Kidney (tissue), 14 donors: ENCODE data around the gene CXCL13. TPM values are rescaled to one million over a fixed set of nuclear protein-coding genes. Genes with fewer than 3 reads are reported as not detected.
A peak's percentile ranks its signal among the peaks of the same experiment; 100 is the strongest.

Experiments used
- DNase-seq, 5 donors: peaks; one replicate each; pipeline ENCODE4 v3.0.0-alpha.2; 2013 to 2020
- FAIRE-seq: peaks from 2 replicates; lab custom pipeline; 2012; peaks lifted over from hg19 to GRCh38; lab: Jason Lieb, UNC
- H3K27ac ChIP-seq, 2 donors: one replicate each; pipeline ENCODE4 v1.7.0; 2013; ENCODE audit warnings: low read depth in 2 of 2, low read length in 2 of 2, inconsistent platforms in 1 of 2
- H3K27me3 ChIP-seq: one replicate; pipeline ENCODE4 v1.7.1; 2013; ENCODE audit warnings: low read length, inconsistent platforms; ENCODE audit not compliant: control insufficient read depth, insufficient read depth
- H3K36me3 ChIP-seq, 3 donors: one replicate each; pipeline versions ENCODE4 v1.7.0 to v1.7.1; 2013; ENCODE audit warnings: low read length in 3 of 3, control low read depth in 1 of 3, inconsistent platforms in 1 of 3; ENCODE audit not compliant: insufficient read depth in 3 of 3, control insufficient read depth in 2 of 3
- H3K4me1 ChIP-seq, 3 donors: one replicate each; pipeline versions ENCODE4 v1.7.0 to v1.7.1; 2013; ENCODE audit warnings: low read length in 3 of 3, inconsistent platforms in 1 of 3, low read depth in 1 of 3; ENCODE audit not compliant: control insufficient read depth in 2 of 3, insufficient read depth in 2 of 3
- H3K4me3 ChIP-seq, 3 donors: one replicate each; pipeline versions ENCODE4 v1.7.0 to v1.8.1; 2013; ENCODE audit warnings: low read length in 3 of 3, control low read depth in 1 of 3, inconsistent platforms in 1 of 3
- H3K9ac ChIP-seq, 3 donors: one replicate each; pipeline versions ENCODE4 v1.7.0 to v1.7.1; 2013; ENCODE audit warnings: low read length in 3 of 3, control low read depth in 1 of 3, inconsistent platforms in 1 of 3
- H3K9me3 ChIP-seq, 3 donors: one replicate each; pipeline versions ENCODE4 v1.7.0 to v1.7.1; 2013; ENCODE audit warnings: low read length in 3 of 3, control low read depth in 1 of 3, inconsistent platforms in 1 of 3; ENCODE audit not compliant: control insufficient read depth in 2 of 3, insufficient read depth in 1 of 3
- CTCF ChIP-seq: IDR thresholded peaks from 3 replicates; pipeline ENCODE4 v1.5.1; 2012; ENCODE audit warnings: mild to moderate bottlenecking, moderate library complexity, borderline replicate concordance; ENCODE audit not compliant: insufficient read depth; ENCODE audit errors: extremely low read depth
- intact Hi-C: fragments of 100-400 bp; cut with DNase I; formaldehyde crosslinking; loops from one replicate; pipeline ENCODE4 v1.11.1; 2022
- polyA plus RNA-seq: library from polyadenylated mRNA; stranded (reverse); fragments of 350-450 nt; fragmentation: Illumina TruSeq; extraction: RNeasy Lipid Tissue Mini Kit (QIAGEN cat#74804); gene quantifications from one replicate; pipeline ENCODE4 v1.2.3, GENCODE V29; 2014; ENCODE audit warnings: low read depth, low replicate concordance; ENCODE audit not compliant: insufficient read depth
- total RNA-seq: library from RNA; stranded (reverse); fragmentation: NEBNext Ultra II Directional; extraction: Animal tissue kit (Norgen Biotek cat#: 25700); gene quantifications from one replicate; pipeline ENCODE4 v1.2.1, GENCODE V29; 2021
- donor health status: control.
- donor health status: control.
- donor health status: control.
- donor health status: control.
- donor health status: control.
- donor health status: DM: yes; HTN: yes; CAD: no.
- donor health status: Normal renal cell carcinoma (clear cell type).

Gene CXCL13
- total and polyA plus RNA-seq, 2 donors from 2014 or later, result 6.5 TPM; not detected in 1

GRCh38 chr4:77618383-77619241, 13.0 kb downstream of the CXCL13 start:
- Histone ChIP-seq H3K27me3 (no peaks in the 10 kb centered on the region), H3K36me3 (no peaks in the 10 kb centered on the region), H3K27ac (no peak overlapping the region), H3K4me3 (no peak overlapping the region), H3K9ac (no peak overlapping the region), H3K9me3 (no peaks in the 10 kb centered on the region), H3K4me1 (no peaks in the 10 kb centered on the region)
- DNase-seq (peak in 4 of 5 donors; percentile 73 to 88 (median 80)), FAIRE-seq (no peak)
- intact Hi-C loops, result no loop called here
- peak; percentile 75 for TF ChIP-seq CTCF

DNA sequence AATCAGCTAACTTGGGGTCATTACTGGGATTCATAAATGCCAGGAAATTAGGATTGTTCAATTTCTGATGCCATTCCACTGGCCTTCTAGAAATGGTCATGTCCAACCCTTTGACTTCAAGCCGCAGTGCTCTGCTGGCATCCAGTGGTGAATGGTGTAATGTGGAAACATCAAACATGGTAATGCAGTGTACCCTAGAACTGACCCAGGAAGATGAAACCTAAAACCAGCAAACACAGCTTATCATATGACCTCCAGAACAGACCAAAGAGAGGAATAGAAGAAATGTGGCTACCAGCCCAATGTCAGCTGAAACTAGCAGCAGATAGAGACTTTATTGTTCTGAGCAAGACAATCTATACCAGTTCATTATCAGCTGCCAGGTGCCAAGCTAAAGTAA, 13.8 kb downstream of the CXCL13 start:
- no peak for TF ChIP-seq CTCF
- H3K4me3 ChIP-seq, result no peak overlapping the region
- H3K27me3 ChIP-seq, result no peaks in the 10 kb centered on the region
- no peaks in the 10 kb centered on the region for H3K9me3 ChIP-seq
- FAIRE-seq (no peak), DNase-seq (peak in 1 of 5 donors; percentile 12)
- H3K27ac ChIP-seq, result no peak overlapping the region
- H3K9ac ChIP-seq, result no peak overlapping the region
- intact Hi-C loops, result no loop called here
- H3K36me3 ChIP-seq, result no peaks in the 10 kb centered on the region
- no peaks in the 10 kb centered on the region for H3K4me1 ChIP-seq

DNA sequence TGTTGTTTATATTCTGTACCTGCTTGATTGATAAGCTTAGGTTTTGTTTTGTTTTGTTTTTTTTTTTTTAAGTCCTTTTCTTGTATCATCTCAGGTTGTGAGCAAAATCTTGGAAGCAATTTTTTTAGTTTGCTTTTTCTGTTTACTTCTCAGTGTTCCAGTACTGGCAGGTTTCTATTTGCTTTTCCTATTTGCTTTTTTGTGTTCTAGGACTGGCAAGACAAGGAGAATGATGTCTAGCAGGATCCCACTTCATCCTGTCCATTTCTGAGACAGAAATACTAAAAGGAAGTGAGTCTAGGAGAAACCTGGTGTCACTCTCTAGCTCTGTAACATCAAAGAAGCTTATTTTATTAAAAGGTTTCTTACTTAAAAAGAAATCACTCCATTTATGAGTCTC, 15.6 kb downstream of the CXCL13 start:
- Histone ChIP-seq H3K9ac (no peak overlapping the region), H3K4me1 (no peaks in the 10 kb centered on the region), H3K36me3 (no peaks in the 10 kb centered on the region), H3K4me3 (no peak overlapping the region), H3K9me3 (no peaks in the 10 kb centered on the region), H3K27ac (no peak overlapping the region), H3K27me3 (no peaks in the 10 kb centered on the region)
- no peak for TF ChIP-seq CTCF
- no peak for FAIRE-seq
- no peak for DNase-seq
- intact Hi-C loops, result no loop called here
